IPS-NIHi11 (cell line): Measurements from ENCODE around the gene FBF1.

Source experiments
- DNase-seq: peaks from one replicate; pipeline ENCODE4 v3.0.0; 2012; ENCODE audit warnings: mixed read lengths, low spot score

The FBF1 gene

GRCh38 chr17:75959051-75959838, 18.4 kb upstream of the FBF1 start:
- peak; percentile 50 for DNase-seq

GRCh38 chr17:75950855-75951554, 10.2 kb upstream of the FBF1 start:
- DNase-seq = no peak

GRCh38 chr17:75950421-75950820, 9.6 kb upstream of the FBF1 start:
- DNase-seq = no peak

GRCh38 chr17:75945211-75945610, 4.4 kb upstream of the FBF1 start:
- no peak for DNase-seq

GRCh38 chr17:75943491-75943890, 2.6 kb upstream of the FBF1 start:
- no peak for DNase-seq

GRCh38 chr17:75942473-75942872, 1.6 kb upstream of the FBF1 start:
- DNase-seq = no peak

- no peak for DNase-seq
These were observed 589 bp upstream of the FBF1 start for GRCh38 chr17:75941442-75941819.

- DNase-seq = no peak
These were observed 3.2 kb downstream of the FBF1 start for GRCh38 chr17:75937652-75938051.

GRCh38 chr17:75933808-75934207, 7.0 kb downstream of the FBF1 start:
- no peak for DNase-seq

- no peak for DNase-seq
These were observed 8.0 kb downstream of the FBF1 start for GRCh38 chr17:75932852-75933251.

- DNase-seq = no peak
These were observed 9.8 kb downstream of the FBF1 start for GRCh38 chr17:75931062-75931461.

- DNase-seq = peak; percentile 88
These were observed 13.4 kb downstream of the FBF1 start for GRCh38 chr17:75927286-75927922.

GRCh38 chr17:75926456-75926855, 14.4 kb downstream of the FBF1 start:
- no peak for DNase-seq

- no peak for DNase-seq
These were observed 14.9 kb downstream of the FBF1 start for GRCh38 chr17:75925912-75926311.

- DNase-seq = no peak
These were observed 15.7 kb downstream of the FBF1 start for GRCh38 chr17:75925103-75925502.

- DNase-seq = no peak
These were observed 17.6 kb downstream of the FBF1 start for GRCh38 chr17:75922963-75923874.

GRCh38 chr17:75922173-75922961, 18.5 kb downstream of the FBF1 start:
- no peak for DNase-seq

- DNase-seq = no peak
These were observed 19.2 kb downstream of the FBF1 start for GRCh38 chr17:75921596-75921995.

GRCh38 chr17:75920045-75920560, 20.7 kb downstream of the FBF1 start:
- no peak for DNase-seq

GRCh38 chr17:75919611-75920010, 21.2 kb downstream of the FBF1 start:
- no peak for DNase-seq

GRCh38 chr17:75917917-75918445, 22.9 kb downstream of the FBF1 start:
- no peak for DNase-seq
